Neural progenitor cell (in vitro differentiated cells): ENCODE measurements around the gene COL8A1.

Experiments used
- CTCF ChIP-seq: fragments of 200-600 bp; sonication (generic); IDR thresholded peaks from 2 replicates; pipeline ENCODE4 v1.5.1; 2017; ENCODE audit warnings: antibody characterized with exemption, mild to moderate bottlenecking
- EZH2phosphoT487 ChIP-seq: fragments of 200-600 bp; sonication (generic); IDR thresholded peaks from 2 replicates; pipeline ENCODE4 v1.6.1; 2017; ENCODE audit warnings: antibody characterized with exemption

DNA sequence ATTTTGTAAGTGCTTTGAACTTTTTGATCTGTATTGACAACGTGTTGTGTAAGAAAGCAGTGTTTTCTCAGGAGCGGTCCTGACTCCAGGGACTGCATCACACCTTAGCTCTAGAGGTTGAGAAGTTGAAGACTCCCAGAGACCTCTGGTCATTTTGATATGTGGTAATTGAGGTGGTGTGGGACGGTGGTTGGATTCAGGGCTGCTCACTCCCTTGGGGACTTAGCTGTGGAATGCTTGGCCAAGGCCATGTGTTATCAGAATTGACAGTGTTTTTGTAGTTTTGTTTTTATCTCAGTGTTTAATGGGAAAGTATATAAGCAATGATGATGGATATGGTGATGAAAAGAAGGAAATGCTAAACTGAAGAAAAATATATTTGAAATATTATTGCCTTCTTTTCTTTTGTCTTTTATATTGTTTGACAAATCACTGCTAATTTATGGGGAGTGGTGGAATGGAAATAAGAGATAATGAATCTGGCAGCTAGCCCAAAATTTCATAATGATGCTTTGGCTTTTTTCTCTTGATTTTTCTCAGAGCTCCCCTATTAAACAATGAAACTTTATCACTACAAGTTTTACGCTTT, 195.3 kb downstream of the COL8A1 start:
- TF ChIP-seq EZH2phosphoT487 = no peak
- no peak for TF ChIP-seq CTCF
